T-helper 2 cell treated with Interferon-gamma antibody and Interleukin-4, amounts not matched to agents 100 ng/mL and 5 ng/mL, for 36 hours (primary cell): ENCODE results near the gene LRRC10B. TPM values are rescaled to one million over a fixed set of nuclear protein-coding genes. Genes with fewer than 3 reads are reported as not detected.

Experiments
- intact Hi-C: fragments of 100-400 bp; cut with micrococcal nuclease; formaldehyde crosslinking; loops from one replicate; pipeline ENCODE4 v1.15.1; 2023
- total RNA-seq: library from RNA; stranded (reverse); gene quantifications from 2 replicates; pipeline ENCODE4 v1.2.3, GENCODE V29; 2022

The LRRC10B gene
- total RNA-seq, 1 donor from 2014 or later: 0.07 TPM

GRCh38 chr11:61486011-61486620 is 22.4 kb upstream of the LRRC10B start:
- intact Hi-C loops: no loop called here

GRCh38 chr11:61486779-61487178 is 21.8 kb upstream of the LRRC10B start:
- intact Hi-C loops: no loop called here

GRCh38 chr11:61487342-61488025 is 21.1 kb upstream of the LRRC10B start:
- intact Hi-C loops: no loop called here

- intact Hi-C loops: no loop called here
Observed at GRCh38 chr11:61488651-61489291, 19.8 kb upstream of the LRRC10B start.

- intact Hi-C loops: no loop called here
Observed at GRCh38 chr11:61489833-61490721, 18.5 kb upstream of the LRRC10B start.

GRCh38 chr11:61491736-61492395 is 16.7 kb upstream of the LRRC10B start:
- intact Hi-C loops: no loop called here

- intact Hi-C loops: no loop called here
Observed at GRCh38 chr11:61494381-61494961, 14.1 kb upstream of the LRRC10B start.

GRCh38 chr11:61495801-61496601 is 12.5 kb upstream of the LRRC10B start:
- intact Hi-C loops: no loop called here

- intact Hi-C loops: no loop called here
Observed at GRCh38 chr11:61496602-61497400, 11.7 kb upstream of the LRRC10B start.

- intact Hi-C loops: no loop called here
Observed at GRCh38 chr11:61497473-61497872, 11.1 kb upstream of the LRRC10B start.

- intact Hi-C loops: no loop called here
Observed at GRCh38 chr11:61497876-61498275, 10.7 kb upstream of the LRRC10B start.

GRCh38 chr11:61498767-61499341 is 9.7 kb upstream of the LRRC10B start:
- intact Hi-C loops: no loop called here

GRCh38 chr11:61499816-61500491 is 8.6 kb upstream of the LRRC10B start:
- intact Hi-C loops: no loop called here

- intact Hi-C loops: no loop called here
Observed at GRCh38 chr11:61502522-61502921, 6.0 kb upstream of the LRRC10B start.

GRCh38 chr11:61503135-61503770 is 5.3 kb upstream of the LRRC10B start:
- intact Hi-C loops: no loop called here

GRCh38 chr11:61505106-61505505 is 3.4 kb upstream of the LRRC10B start:
- intact Hi-C loops: no loop called here

- intact Hi-C loops: no loop called here
Observed at GRCh38 chr11:61505640-61506155, 2.9 kb upstream of the LRRC10B start.
